ENCODE results near the gene FAM209B. TPM values are rescaled to one million over a fixed set of nuclear protein-coding genes. Genes with fewer than 3 reads are reported as not detected.

The FAM209B gene
- total RNA-seq, 1 experiment from 2014 or later = not detected

Other genes starting within 250 kb of the FAM209B start
- gene FAM210B, start 174.3 kb upstream of the FAM209B start, total RNA-seq (2014; rRNA removed; shearing (Covaris generic)) = 9.0 and 22.4 TPM in 2 replicates
- gene AURKA, start 141.0 kb upstream of the FAM209B start, total RNA-seq (2014; rRNA removed; shearing (Covaris generic)) = 116 and 132 TPM in 2 replicates
- 36.4 and 37.8 TPM in 2 replicates for gene CSTF1, start 140.6 kb upstream of the FAM209B start, total RNA-seq (2014; rRNA removed; shearing (Covaris generic))
- gene CASS4, start 121.0 kb upstream of the FAM209B start, total RNA-seq (2014; rRNA removed; shearing (Covaris generic)) = not detected in 2 replicates
- 118 and 121 TPM in 2 replicates for gene RTF2, start 64.6 kb upstream of the FAM209B start, total RNA-seq (2014; rRNA removed; shearing (Covaris generic))
- not detected in 2 replicates for gene FAM209A, start 8.5 kb upstream of the FAM209B start, total RNA-seq (2014; rRNA removed; shearing (Covaris generic))
- 0.92 and 1.1 TPM in 2 replicates for gene TFAP2C, start 96.1 kb downstream of the FAM209B start, total RNA-seq (2014; rRNA removed; shearing (Covaris generic))

Data from SJSA1 (cell line).